Measurements from ENCODE around the gene HOXC4.

- no peak for TF ChIP-seq CTCF (tag by site-specific recombination; IDR thresholded peaks at IDR 0.05)
- no peak for TF ChIP-seq ZNF785 (tag by site-specific recombination; IDR thresholded peaks at IDR 0.05)
- no peak for TF ChIP-seq ZNF580 (tag by site-specific recombination; IDR thresholded peaks at IDR 0.05)
- TF ChIP-seq TCF7L2 (IDR thresholded peaks at IDR 0.05; ENCODE audit: borderline replicate concordance, low read depth, low read length) = no peak
- no peak for TF ChIP-seq ZSCAN18 (tag by site-specific recombination; IDR thresholded peaks at IDR 0.05)
- TF ChIP-seq MYNN (tag by site-specific recombination; IDR thresholded peaks at IDR 0.05; ENCODE audit: borderline replicate concordance) = no peak
- TF ChIP-seq PRDM4 (tag by site-specific recombination; IDR thresholded peaks at IDR 0.05) = no peak
- TF ChIP-seq ZNF140 (tag by site-specific recombination; IDR thresholded peaks at IDR 0.05) = no peak
- no peak for TF ChIP-seq KLF16 (tag by site-specific recombination; IDR thresholded peaks at IDR 0.05)
- no peak for TF ChIP-seq ZNF354C (tag by site-specific recombination; IDR thresholded peaks at IDR 0.05; ENCODE audit: borderline replicate concordance, low read depth)
Measured at GRCh38 chr12:54030889-54031471, 22.7 kb upstream of the HOXC4 start.

Data from HEK293 (cell line).